ENCODE data around the gene B3GNT7.

DNA sequence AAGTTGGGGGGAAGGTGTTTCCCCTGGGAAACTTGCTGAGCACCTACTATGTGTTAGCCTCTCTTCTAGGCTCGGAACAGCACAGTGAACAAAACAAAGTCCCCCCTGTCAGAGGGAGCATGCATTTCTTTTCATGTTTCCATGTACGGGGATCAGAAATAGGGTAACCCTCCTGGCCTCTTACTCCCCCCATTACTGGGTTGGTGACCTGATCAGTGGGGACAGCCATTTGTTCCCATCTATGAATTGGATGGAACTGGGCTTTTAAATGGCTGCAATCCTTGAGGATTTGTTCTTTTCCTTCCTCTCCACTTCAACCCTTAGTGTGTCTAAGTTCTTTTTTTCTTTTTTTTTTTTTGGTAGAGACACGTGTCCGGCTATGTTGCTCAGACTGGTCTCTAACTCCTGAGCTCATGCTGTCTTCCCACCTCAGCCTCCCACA lies 55.1 kb downstream of the B3GNT7 start:
- TF ChIP-seq RAD21 (IDR thresholded peaks at IDR 0.05; ENCODE audit: low read depth) (no peak), POLR2A (IDR thresholded peaks at IDR 0.05; ENCODE audit: borderline replicate concordance, extremely low read depth, insufficient read depth, insufficient read length) (no peak), YY1 (IDR thresholded peaks at IDR 0.05; ENCODE audit: extremely low read depth, insufficient replicate concordance, low read depth, low read length) (no peak), EZH2phosphoT487 (IDR thresholded peaks at IDR 0.05; ENCODE audit: borderline replicate concordance) (no peak), JUND (IDR thresholded peaks at IDR 0.05) (no peak), TCF7L2 (IDR thresholded peaks at IDR 0.05; ENCODE audit: borderline replicate concordance, extremely low read depth, insufficient read depth, insufficient read length) (no peak), CBX3 (IDR thresholded peaks at IDR 0.05; ENCODE audit: low read depth) (no peak)
- TF ChIP-seq, protein P1, sequence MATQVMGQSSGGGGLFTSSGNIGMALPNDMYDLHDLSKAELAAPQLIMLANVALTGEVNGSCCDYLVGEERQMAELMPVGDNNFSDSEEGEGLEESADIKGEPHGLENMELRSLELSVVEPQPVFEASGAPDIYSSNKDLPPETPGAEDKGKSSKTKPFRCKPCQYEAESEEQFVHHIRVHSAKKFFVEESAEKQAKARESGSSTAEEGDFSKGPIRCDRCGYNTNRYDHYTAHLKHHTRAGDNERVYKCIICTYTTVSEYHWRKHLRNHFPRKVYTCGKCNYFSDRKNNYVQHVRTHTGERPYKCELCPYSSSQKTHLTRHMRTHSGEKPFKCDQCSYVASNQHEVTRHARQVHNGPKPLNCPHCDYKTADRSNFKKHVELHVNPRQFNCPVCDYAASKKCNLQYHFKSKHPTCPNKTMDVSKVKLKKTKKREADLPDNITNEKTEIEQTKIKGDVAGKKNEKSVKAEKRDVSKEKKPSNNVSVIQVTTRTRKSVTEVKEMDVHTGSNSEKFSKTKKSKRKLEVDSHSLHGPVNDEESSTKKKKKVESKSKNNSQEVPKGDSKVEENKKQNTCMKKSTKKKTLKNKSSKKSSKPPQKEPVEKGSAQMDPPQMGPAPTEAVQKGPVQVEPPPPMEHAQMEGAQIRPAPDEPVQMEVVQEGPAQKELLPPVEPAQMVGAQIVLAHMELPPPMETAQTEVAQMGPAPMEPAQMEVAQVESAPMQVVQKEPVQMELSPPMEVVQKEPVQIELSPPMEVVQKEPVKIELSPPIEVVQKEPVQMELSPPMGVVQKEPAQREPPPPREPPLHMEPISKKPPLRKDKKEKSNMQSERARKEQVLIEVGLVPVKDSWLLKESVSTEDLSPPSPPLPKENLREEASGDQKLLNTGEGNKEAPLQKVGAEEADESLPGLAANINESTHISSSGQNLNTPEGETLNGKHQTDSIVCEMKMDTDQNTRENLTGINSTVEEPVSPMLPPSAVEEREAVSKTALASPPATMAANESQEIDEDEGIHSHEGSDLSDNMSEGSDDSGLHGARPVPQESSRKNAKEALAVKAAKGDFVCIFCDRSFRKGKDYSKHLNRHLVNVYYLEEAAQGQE (IDR thresholded peaks at IDR 0.05; ENCODE audit: low read depth): no peak
- TF ChIP-seq, protein P2, sequence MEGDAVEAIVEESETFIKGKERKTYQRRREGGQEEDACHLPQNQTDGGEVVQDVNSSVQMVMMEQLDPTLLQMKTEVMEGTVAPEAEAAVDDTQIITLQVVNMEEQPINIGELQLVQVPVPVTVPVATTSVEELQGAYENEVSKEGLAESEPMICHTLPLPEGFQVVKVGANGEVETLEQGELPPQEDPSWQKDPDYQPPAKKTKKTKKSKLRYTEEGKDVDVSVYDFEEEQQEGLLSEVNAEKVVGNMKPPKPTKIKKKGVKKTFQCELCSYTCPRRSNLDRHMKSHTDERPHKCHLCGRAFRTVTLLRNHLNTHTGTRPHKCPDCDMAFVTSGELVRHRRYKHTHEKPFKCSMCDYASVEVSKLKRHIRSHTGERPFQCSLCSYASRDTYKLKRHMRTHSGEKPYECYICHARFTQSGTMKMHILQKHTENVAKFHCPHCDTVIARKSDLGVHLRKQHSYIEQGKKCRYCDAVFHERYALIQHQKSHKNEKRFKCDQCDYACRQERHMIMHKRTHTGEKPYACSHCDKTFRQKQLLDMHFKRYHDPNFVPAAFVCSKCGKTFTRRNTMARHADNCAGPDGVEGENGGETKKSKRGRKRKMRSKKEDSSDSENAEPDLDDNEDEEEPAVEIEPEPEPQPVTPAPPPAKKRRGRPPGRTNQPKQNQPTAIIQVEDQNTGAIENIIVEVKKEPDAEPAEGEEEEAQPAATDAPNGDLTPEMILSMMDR (IDR thresholded peaks at IDR 0.05 in 2 of 3, conservative IDR thresholded peaks at IDR 0.05 in 1 of 3; ENCODE audit: borderline replicate concordance in 1 of 3, insufficient read depth in 1 of 3, low read depth in 2 of 3, low read length in 2 of 3): no peak
- TF ChIP-seq, protein P3, sequence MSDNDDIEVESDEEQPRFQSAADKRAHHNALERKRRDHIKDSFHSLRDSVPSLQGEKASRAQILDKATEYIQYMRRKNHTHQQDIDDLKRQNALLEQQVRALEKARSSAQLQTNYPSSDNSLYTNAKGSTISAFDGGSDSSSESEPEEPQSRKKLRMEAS (IDR thresholded peaks at IDR 0.05): no peak
